Endothelial cell of umbilical vein (primary cell): ENCODE results near the gene PTPRF. TPM values are rescaled to one million over a fixed set of nuclear protein-coding genes. Genes with fewer than 3 reads are reported as not detected.

ENCODE experiments used
- BruUV-seq: library from RNA; stranded (reverse); fragments of 400-500 nt; replicated peaks from 2 replicates; lab custom pipeline; 2021; lab: Mats Ljungman, UMichigan
- CTCF ChIA-PET: fragments of 300-600, 350-600 bp; sonication (Branson Sonifier 250); formaldehyde crosslinking; loops from one replicate; lab custom pipeline; 2021; ENCODE audit warnings: antibody characterized with exemption, inconsistent platforms; lab: Charles Lee
- POLR2A ChIA-PET: fragments of 300-600, 350-600 bp; sonication (Branson Sonifier 250); formaldehyde crosslinking; loops from one replicate; lab custom pipeline; 2021; ENCODE audit warnings: antibody characterized with exemption, inconsistent platforms; lab: Charles Lee
- DNase-seq: peaks from one replicate; pipeline ENCODE4 v3.0.0-alpha.2; 2011; ENCODE audit warnings: low read depth, low spot score
- FAIRE-seq: peaks from 2 replicates; lab custom pipeline; 2011; peaks lifted over from hg19 to GRCh38; lab: Jason Lieb, UNC
- H2AFZ ChIP-seq: 2 replicates; pipeline ENCODE4 v1.6.0; 2012; ENCODE audit warnings: low read depth, low read length, control low read depth, inconsistent platforms
- H3K27ac ChIP-seq: 2 replicates; pipeline ENCODE4 v1.5.1; 2011; ENCODE audit warnings: low read depth, mild to moderate bottlenecking, control low read depth, low read length, moderate library complexity; ENCODE audit not compliant: insufficient read depth
- H3K27me3 ChIP-seq, 2 experiments: 2 replicates each; pipeline versions ENCODE4 v1.6.0 to v1.6.1; 2011; ENCODE audit warnings: low read length in 2 of 2, mixed read lengths in 1 of 2; ENCODE audit not compliant: control insufficient read depth in 2 of 2, insufficient read depth in 2 of 2
- H3K36me3 ChIP-seq, 2 experiments: 2 replicates in 1 of 2; 3 replicates in 1 of 2; pipeline ENCODE4 v1.5.1; 2011; ENCODE audit warnings: low read length in 2 of 2, mild to moderate bottlenecking in 1 of 2, moderate library complexity in 1 of 2; ENCODE audit not compliant: control insufficient read depth in 2 of 2, insufficient read depth in 2 of 2; ENCODE audit errors: extremely low read depth in 1 of 2
- H3K4me1 ChIP-seq: 3 replicates; pipeline ENCODE4 v1.5.1; 2011; ENCODE audit warnings: mild to moderate bottlenecking, low read length; ENCODE audit not compliant: control insufficient read depth, insufficient read depth; ENCODE audit errors: extremely low read depth
- H3K4me2 ChIP-seq: 2 replicates; pipeline ENCODE4 v1.6.1; 2011; ENCODE audit warnings: low read length, control low read depth, mixed read lengths; ENCODE audit not compliant: insufficient read depth
- H3K4me3 ChIP-seq, 3 experiments: fragments of 200-600 bp in 1 of 3; sonication (generic), shearing (Covaris generic) in 1 of 3; replicated peaks in 1 of 3; 2 replicates each; pipeline ENCODE4 v1.5.1; 2011 to 2016; ENCODE audit warnings: control low read depth in 3 of 3, low read length in 3 of 3, mild to moderate bottlenecking in 2 of 3, inconsistent platforms in 1 of 3, low read depth in 1 of 3, moderate library complexity in 1 of 3; ENCODE audit not compliant: insufficient read depth in 1 of 3
- H3K79me2 ChIP-seq: 2 replicates; pipeline ENCODE4 v1.6.0; 2012; ENCODE audit warnings: low read length, inconsistent platforms; ENCODE audit not compliant: control insufficient read depth, insufficient read depth
- H3K9ac ChIP-seq: replicated peaks from 2 replicates; pipeline ENCODE3; 2011; ENCODE audit warnings: low read length, control low read depth; ENCODE audit not compliant: insufficient read depth; ENCODE audit errors: extremely low read depth
- H3K9me1 ChIP-seq: replicated peaks from 3 replicates; pipeline ENCODE4 v1.6.0; 2011; ENCODE audit warnings: mild to moderate bottlenecking, low read length; ENCODE audit not compliant: control insufficient read depth, insufficient read depth; ENCODE audit errors: extremely low read depth
- H3K9me3 ChIP-seq: replicated peaks from 2 replicates; pipeline ENCODE4 v1.5.1; 2012; ENCODE audit warnings: low read length, inconsistent platforms; ENCODE audit not compliant: control insufficient read depth, insufficient read depth
- H4K20me1 ChIP-seq: replicated peaks from 2 replicates; pipeline ENCODE3; 2011; ENCODE audit warnings: mild to moderate bottlenecking, low read length; ENCODE audit not compliant: control insufficient read depth, insufficient read depth; ENCODE audit errors: extremely low read depth
- FOS ChIP-seq: IDR thresholded peaks from 2 replicates; pipeline ENCODE4 v1.6.1; 2011; ENCODE audit warnings: mild to moderate bottlenecking, low read length, moderate library complexity, borderline replicate concordance; ENCODE audit not compliant: insufficient read depth
- JUN ChIP-seq: IDR thresholded peaks from 2 replicates; pipeline ENCODE4 v1.6.1; 2011; ENCODE audit warnings: borderline replicate concordance, low read depth; ENCODE audit not compliant: insufficient read length, insufficient read depth
- POLR2A ChIP-seq: IDR thresholded peaks from 2 replicates; pipeline ENCODE4 v1.6.1; 2012; ENCODE audit warnings: low read depth, mild to moderate bottlenecking, control low read depth, low read length
- POLR2AphosphoS5 ChIP-seq: IDR thresholded peaks from 2 replicates; pipeline ENCODE4 v1.6.1; 2012; ENCODE audit warnings: low read depth, mild to moderate bottlenecking, control low read depth, low read length, moderate library complexity; ENCODE audit not compliant: insufficient read depth
- dilution Hi-C: fragments of 300-500 bp; cut with MboI; formaldehyde crosslinking; loops from one replicate; pipeline ENCODE4 v1.15.0; 2019; ENCODE audit warnings: low sequenced_read_pairs; ENCODE audit not compliant: extremely low pct_ligation_motif_present
- intact Hi-C: fragments of 100-400 bp; cut with micrococcal nuclease; formaldehyde crosslinking; loops from one replicate; pipeline ENCODE4 v1.10.0; 2022
- polyA plus RNA-seq, 4 experiments: library from polyadenylated mRNA; depleted of rRNA in 3 of 4; stranded (reverse) in 3 of 4; unstranded in 1 of 4; fragments of >200 nt; gene quantifications; 2 replicates each; pipeline versions ENCODE4 v1.2.1 to v1.2.3, GENCODE V29; 2011 to 2012; ENCODE audit warnings: missing spikeins in 1 of 4
- total RNA-seq: library from RNA; stranded (reverse); gene quantifications from 2 replicates; pipeline ENCODE4 v1.2.3, GENCODE V29; 2021
- TF ChIP-seq, protein P1 (sequence below): IDR thresholded peaks from 2 replicates; pipeline ENCODE4 v1.6.1; 2011; ENCODE audit not compliant: insufficient read depth, insufficient read length
- TF ChIP-seq, protein P2 (sequence below), 2 donors: IDR thresholded peaks; 1 replicate in 1 of 2; 2 replicates in 1 of 2; pipeline ENCODE4 v1.5.1; 2011; ENCODE audit warnings: low read length in 2 of 2, mild to moderate bottlenecking in 2 of 2, moderate library complexity in 2 of 2, control low read depth in 1 of 2, inconsistent platforms in 1 of 2, low read depth in 1 of 2; ENCODE audit not compliant: insufficient read depth in 1 of 2; ENCODE audit errors: extremely low read depth in 1 of 2

The PTPRF gene
- total and polyA plus RNA-seq, 2 donors (not counting 3 experiments of a cell fraction or from before 2014, with no cell fraction given), result 217 to 338 TPM

DNA sequence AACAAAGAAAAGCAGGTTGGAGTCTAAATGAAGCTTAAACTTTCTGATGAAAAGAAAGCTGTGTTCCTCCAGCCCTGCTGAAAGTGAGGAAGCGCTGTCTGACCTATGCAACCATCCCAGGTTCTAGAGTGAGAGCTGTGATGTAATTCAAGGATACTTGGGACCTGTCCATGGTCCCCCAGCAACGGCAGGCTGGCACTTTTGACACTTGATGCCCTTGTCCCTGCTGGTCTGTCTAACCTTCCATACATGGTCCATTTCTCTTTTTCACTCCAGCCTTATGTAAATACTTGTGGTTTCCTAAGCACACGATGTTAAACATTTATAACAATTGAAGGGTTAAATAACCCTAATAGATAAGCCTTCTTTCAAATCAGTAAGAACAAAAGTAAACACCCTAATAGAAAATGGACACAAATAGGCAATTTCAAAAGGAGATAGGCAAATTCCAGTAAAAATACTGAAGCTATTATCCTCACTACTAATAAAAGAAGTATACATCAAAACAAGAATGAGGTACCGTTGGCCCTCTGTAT, 101.5 kb downstream of the PTPRF start:
- H3K27me3 ChIP-seq, result no peaks in the 10 kb centered on the region
- dilution Hi-C loops, result no loop called here
- H2AFZ ChIP-seq, result no peak overlapping the region
- H3K79me2 ChIP-seq, result no peaks in the 10 kb centered on the region
- ChIA-PET POLR2A (no interaction called here), CTCF (interaction anchor here (0.6 kb wide), 1 partner anchor 399 kb away, joined by 3 read pairs; the partner anchor contains the start of gene SLC6A9)
- no peaks in the 10 kb centered on the region for H4K20me1 ChIP-seq
- H3K9me3 ChIP-seq, result no peaks in the 10 kb centered on the region
- TF ChIP-seq POLR2A (no peak), FOS (no peak), JUN (no peak), POLR2AphosphoS5 (no peak)
- TF ChIP-seq, protein P1, sequence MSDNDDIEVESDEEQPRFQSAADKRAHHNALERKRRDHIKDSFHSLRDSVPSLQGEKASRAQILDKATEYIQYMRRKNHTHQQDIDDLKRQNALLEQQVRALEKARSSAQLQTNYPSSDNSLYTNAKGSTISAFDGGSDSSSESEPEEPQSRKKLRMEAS, result no peak
- TF ChIP-seq, protein P2, sequence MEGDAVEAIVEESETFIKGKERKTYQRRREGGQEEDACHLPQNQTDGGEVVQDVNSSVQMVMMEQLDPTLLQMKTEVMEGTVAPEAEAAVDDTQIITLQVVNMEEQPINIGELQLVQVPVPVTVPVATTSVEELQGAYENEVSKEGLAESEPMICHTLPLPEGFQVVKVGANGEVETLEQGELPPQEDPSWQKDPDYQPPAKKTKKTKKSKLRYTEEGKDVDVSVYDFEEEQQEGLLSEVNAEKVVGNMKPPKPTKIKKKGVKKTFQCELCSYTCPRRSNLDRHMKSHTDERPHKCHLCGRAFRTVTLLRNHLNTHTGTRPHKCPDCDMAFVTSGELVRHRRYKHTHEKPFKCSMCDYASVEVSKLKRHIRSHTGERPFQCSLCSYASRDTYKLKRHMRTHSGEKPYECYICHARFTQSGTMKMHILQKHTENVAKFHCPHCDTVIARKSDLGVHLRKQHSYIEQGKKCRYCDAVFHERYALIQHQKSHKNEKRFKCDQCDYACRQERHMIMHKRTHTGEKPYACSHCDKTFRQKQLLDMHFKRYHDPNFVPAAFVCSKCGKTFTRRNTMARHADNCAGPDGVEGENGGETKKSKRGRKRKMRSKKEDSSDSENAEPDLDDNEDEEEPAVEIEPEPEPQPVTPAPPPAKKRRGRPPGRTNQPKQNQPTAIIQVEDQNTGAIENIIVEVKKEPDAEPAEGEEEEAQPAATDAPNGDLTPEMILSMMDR (IDR thresholded peaks at IDR 0.05; ENCODE audit: extremely low read depth in 1 of 2, insufficient read depth in 1 of 2, low read depth in 1 of 2, low read length in 2 of 2), result no peak
- BruUV-seq, result no TSS peak
- H3K9me1 ChIP-seq, result no peaks in the 10 kb centered on the region
- DNase-seq, result no peak
- H3K36me3 ChIP-seq, result peaks cover 0 to under 1% of the 10 kb centered on the region in 2 experiments
- intact Hi-C loops, result no loop called here
- H3K4me1 ChIP-seq, result no peaks in the 10 kb centered on the region
- no peak overlapping the region for H3K9ac ChIP-seq
- no peak overlapping the region for H3K4me3 ChIP-seq
- no peak overlapping the region for H3K27ac ChIP-seq
- FAIRE-seq, result no peak
- H3K4me2 ChIP-seq, result no peak overlapping the region
